CD4-positive, alpha-beta T cell (primary cell): Measurements from ENCODE around the gene HSPA14. TPM values are rescaled to one million over a fixed set of nuclear protein-coding genes. Genes with fewer than 3 reads are reported as not detected.
A peak's percentile ranks its signal among the peaks of the same experiment; 100 is the strongest.

Source experiments
- ATAC-seq: fragments of 200-7000 bp; cut with Tn5 transposase; one replicate; pipeline ENCODE4 v1.10.0; 2022; ENCODE audit warnings: mild to moderate bottlenecking; ENCODE audit not compliant: poor library complexity
- CTCF ChIA-PET: fragments of 350-600 bp; sonication (Branson Sonifier 250); formaldehyde crosslinking; loops from one replicate; lab custom pipeline; 2021; ENCODE audit warnings: antibody characterized with exemption, inconsistent platforms; lab: Charles Lee
- POLR2A ChIA-PET: fragments of 350-600 bp; sonication (Branson Sonifier 250); formaldehyde crosslinking; loops from one replicate; lab custom pipeline; 2021; ENCODE audit warnings: antibody characterized with exemption, inconsistent platforms; lab: Charles Lee
- DNase-seq, 14 experiments: peaks; one replicate each; pipeline ENCODE4 v3.0.0-alpha.2; 2013 to 2020; ENCODE audit warnings: mixed read lengths in 2 of 14
- H3K27ac ChIP-seq, 2 donors: one replicate each; pipeline versions ENCODE4 v1.5.1 to v1.7.0; 2013; ENCODE audit warnings: low read length in 2 of 2, low read depth in 1 of 2, mild to moderate bottlenecking in 1 of 2
- H3K27me3 ChIP-seq, 2 experiments: 1 replicate in 1 of 2; 2 replicates in 1 of 2; pipeline versions ENCODE4 v1.6.1 to v1.7.0; 2013; ENCODE audit warnings: low read length in 2 of 2, control low read depth in 1 of 2, mild to moderate bottlenecking in 1 of 2, moderate library complexity in 1 of 2; ENCODE audit not compliant: insufficient read depth in 2 of 2, control insufficient read depth in 1 of 2
- H3K36me3 ChIP-seq: one replicate; pipeline ENCODE4 v1.6.1; 2013; ENCODE audit warnings: low read length, control low read depth; ENCODE audit not compliant: insufficient read depth
- H3K4me1 ChIP-seq: one replicate; pipeline ENCODE4 v1.6.1; 2013; ENCODE audit warnings: low read length, control low read depth; ENCODE audit not compliant: insufficient read depth
- H3K4me3 ChIP-seq: one replicate; pipeline ENCODE4 v1.5.1; 2013; ENCODE audit warnings: mild to moderate bottlenecking, low read length, moderate library complexity
- H3K9me3 ChIP-seq, 2 experiments: 1 replicate in 1 of 2; 2 replicates in 1 of 2; pipeline versions ENCODE4 v1.6.1 to v1.7.0; 2013; ENCODE audit warnings: low read length in 2 of 2, mild to moderate bottlenecking in 2 of 2, control low read depth in 1 of 2, moderate library complexity in 1 of 2; ENCODE audit not compliant: control insufficient read depth in 1 of 2, insufficient read depth in 1 of 2
- H3K27ac Mint-ChIP-seq: one replicate; pipeline ENCODE4 v1.8.0; 2020; ENCODE audit warnings: mixed read lengths
- H3K27me3 Mint-ChIP-seq: one replicate; pipeline ENCODE4 v1.8.0; 2021; ENCODE audit warnings: mixed read lengths
- H3K36me3 Mint-ChIP-seq: one replicate; pipeline ENCODE4 v1.8.0; 2021; ENCODE audit warnings: low read depth, mixed read lengths
- H3K4me1 Mint-ChIP-seq: one replicate; pipeline ENCODE4 v1.8.0; 2021; ENCODE audit warnings: low read depth, mixed read lengths
- H3K4me3 Mint-ChIP-seq: one replicate; pipeline ENCODE4 v1.8.0; 2020; ENCODE audit warnings: mild to moderate bottlenecking, mixed read lengths
- H3K9me3 Mint-ChIP-seq: one replicate; pipeline ENCODE4 v1.8.0; 2020; ENCODE audit warnings: mixed read lengths
- CTCF ChIP-seq: fragments of 200-600 bp; IDR thresholded peaks from one replicate; pipeline ENCODE4 v1.8.0; 2022; ENCODE audit warnings: antibody characterized with exemption, mild to moderate bottlenecking
- intact Hi-C, 2 experiments: fragments of 100-400 bp; cut with DNase I in 1 of 2; cut with micrococcal nuclease in 1 of 2; formaldehyde crosslinking; loops; one replicate each; pipeline versions ENCODE4 v1.15.1 to v1.9.0; 2023 to 2025; cut with DNase I, micrococcal nuclease
- total RNA-seq, 174 experiments: library from RNA in 2 of 174; stranded (reverse) in 2 of 174; gene quantifications; one replicate each; pipeline ENCODE4 v1.2.3 and lab custom pipeline; 2021 to 2026

HSPA14 gene
- total RNA-seq, 2 experiments from 2014 or later = 29.1 to 33.4 TPM

GRCh38 chr10:14839305-14839695, 1.2 kb downstream of the HSPA14 start:
- H3K36me3 ChIP-seq = peaks cover 37% of the 10 kb centered on the region
- no peak overlapping the region for H3K27ac ChIP-seq
- peaks cover 21% of the 10 kb centered on the region for H3K4me1 ChIP-seq
- Mint-ChIP-seq H3K36me3 (peaks cover 53% of the 10 kb centered on the region), H3K4me3 (peak overlapping the region; percentile 99), H3K4me1 (peaks cover 32% of the 10 kb centered on the region), H3K27ac (peak overlapping the region; percentile 90), H3K27me3 (no peaks in the 10 kb centered on the region), H3K9me3 (no peaks in the 10 kb centered on the region)
- ATAC-seq = no peak
- peak overlapping the region; percentile 97 for H3K4me3 ChIP-seq
- ChIA-PET CTCF (no interaction called here), POLR2A (interaction anchor here (0.7 to 4.9 kb wide), 7 partner anchors 9 to 268 kb away, joined by 3 to 63 read pairs (median 8); partner anchors contain the start of gene SUV39H2)
- DNase-seq = no peak
- no peaks in the 10 kb centered on the region for H3K9me3 ChIP-seq
- intact Hi-C loops = loop anchor here (1.0 to 10.0 kb wide), 8 partner anchors 40 to 1254 kb away; partner anchors contain the start of genes DCLRE1C (in 1 of the 2), PRPF18 (in 1 of the 2) and RPP38 (in 1 of the 2)
- no peaks in the 10 kb centered on the region for H3K27me3 ChIP-seq
- TF ChIP-seq CTCF = no peak

GRCh38 chr10:14840178-14840577, 2.1 kb downstream of the HSPA14 start:
- Histone ChIP-seq H3K4me1 (peaks cover 21% of the 10 kb centered on the region), H3K9me3 (no peaks in the 10 kb centered on the region), H3K4me3 (no peak overlapping the region), H3K36me3 (peaks cover 46% of the 10 kb centered on the region), H3K27ac (no peak overlapping the region), H3K27me3 (no peaks in the 10 kb centered on the region)
- ATAC-seq = no peak
- intact Hi-C loops = no loop called here
- no peak for DNase-seq
- Mint-ChIP-seq H3K27me3 (no peaks in the 10 kb centered on the region), H3K4me3 (peak overlapping the region; percentile 99), H3K4me1 (peaks cover 38% of the 10 kb centered on the region), H3K36me3 (peaks cover 62% of the 10 kb centered on the region), H3K27ac (peak overlapping the region; percentile 90), H3K9me3 (no peaks in the 10 kb centered on the region)
- POLR2A ChIA-PET = interaction anchor here (4.9 kb wide), 1 partner anchor 38 kb away, joined by 63 read pairs; the partner anchor contains the start of gene SUV39H2
- TF ChIP-seq CTCF = no peak
- CTCF ChIA-PET = no interaction called here

- H3K4me3 Mint-ChIP-seq = no peak overlapping the region
- H3K36me3 ChIP-seq = peaks cover 62% of the 10 kb centered on the region
- H3K27ac Mint-ChIP-seq = no peak overlapping the region
- TF ChIP-seq CTCF = no peak
- no peak overlapping the region for H3K4me3 ChIP-seq
- no peaks in the 10 kb centered on the region for H3K9me3 Mint-ChIP-seq
- DNase-seq (no peak), ATAC-seq (no peak)
- H3K27me3 ChIP-seq = no peaks in the 10 kb centered on the region
- peaks cover 72% of the 10 kb centered on the region for H3K36me3 Mint-ChIP-seq
- peaks cover 30% of the 10 kb centered on the region for H3K4me1 Mint-ChIP-seq
- ChIA-PET POLR2A (no interaction called here), CTCF (interaction anchor here (1.3 kb wide), 1 partner anchor 279 kb away, joined by 3 read pairs; no protein-coding TSS in a partner anchor)
- H3K4me1 ChIP-seq = peaks cover 9% of the 10 kb centered on the region
- H3K27me3 Mint-ChIP-seq = no peaks in the 10 kb centered on the region
- intact Hi-C loops = no loop called here
- no peaks in the 10 kb centered on the region for H3K9me3 ChIP-seq
- no peak overlapping the region for H3K27ac ChIP-seq
Measured at GRCh38 chr10:14843327-14843988, 5.4 kb downstream of the HSPA14 start.
